Endothelial cell of umbilical vein (primary cell): ENCODE data around the gene FTO. TPM values are rescaled to one million over a fixed set of nuclear protein-coding genes. Genes with fewer than 3 reads are reported as not detected.

Experiments used
- BruUV-seq: library from RNA; stranded (reverse); fragments of 400-500 nt; replicated peaks from 2 replicates; lab custom pipeline; 2021; lab: Mats Ljungman, UMichigan
- CTCF ChIA-PET: fragments of 300-600, 350-600 bp; sonication (Branson Sonifier 250); formaldehyde crosslinking; loops from one replicate; lab custom pipeline; 2021; ENCODE audit warnings: antibody characterized with exemption, inconsistent platforms; lab: Charles Lee
- POLR2A ChIA-PET: fragments of 300-600, 350-600 bp; sonication (Branson Sonifier 250); formaldehyde crosslinking; loops from one replicate; lab custom pipeline; 2021; ENCODE audit warnings: antibody characterized with exemption, inconsistent platforms; lab: Charles Lee
- DNase-seq: peaks from one replicate; pipeline ENCODE4 v3.0.0-alpha.2; 2011; ENCODE audit warnings: low read depth, low spot score
- FAIRE-seq: peaks from 2 replicates; lab custom pipeline; 2011; peaks lifted over from hg19 to GRCh38; lab: Jason Lieb, UNC
- H2AFZ ChIP-seq: 2 replicates; pipeline ENCODE4 v1.6.0; 2012; ENCODE audit warnings: low read depth, low read length, control low read depth, inconsistent platforms
- H3K27ac ChIP-seq: 2 replicates; pipeline ENCODE4 v1.5.1; 2011; ENCODE audit warnings: low read depth, mild to moderate bottlenecking, control low read depth, low read length, moderate library complexity; ENCODE audit not compliant: insufficient read depth
- H3K27me3 ChIP-seq, 2 experiments: 2 replicates each; pipeline versions ENCODE4 v1.6.0 to v1.6.1; 2011; ENCODE audit warnings: low read length in 2 of 2, mixed read lengths in 1 of 2; ENCODE audit not compliant: control insufficient read depth in 2 of 2, insufficient read depth in 2 of 2
- H3K36me3 ChIP-seq, 2 experiments: 2 replicates in 1 of 2; 3 replicates in 1 of 2; pipeline ENCODE4 v1.5.1; 2011; ENCODE audit warnings: low read length in 2 of 2, mild to moderate bottlenecking in 1 of 2, moderate library complexity in 1 of 2; ENCODE audit not compliant: control insufficient read depth in 2 of 2, insufficient read depth in 2 of 2; ENCODE audit errors: extremely low read depth in 1 of 2
- H3K4me1 ChIP-seq: 3 replicates; pipeline ENCODE4 v1.5.1; 2011; ENCODE audit warnings: mild to moderate bottlenecking, low read length; ENCODE audit not compliant: control insufficient read depth, insufficient read depth; ENCODE audit errors: extremely low read depth
- H3K4me2 ChIP-seq: 2 replicates; pipeline ENCODE4 v1.6.1; 2011; ENCODE audit warnings: low read length, control low read depth, mixed read lengths; ENCODE audit not compliant: insufficient read depth
- H3K4me3 ChIP-seq, 3 experiments: fragments of 200-600 bp in 1 of 3; sonication (generic), shearing (Covaris generic) in 1 of 3; replicated peaks in 1 of 3; 2 replicates each; pipeline ENCODE4 v1.5.1; 2011 to 2016; ENCODE audit warnings: control low read depth in 3 of 3, low read length in 3 of 3, mild to moderate bottlenecking in 2 of 3, inconsistent platforms in 1 of 3, low read depth in 1 of 3, moderate library complexity in 1 of 3; ENCODE audit not compliant: insufficient read depth in 1 of 3
- H3K79me2 ChIP-seq: 2 replicates; pipeline ENCODE4 v1.6.0; 2012; ENCODE audit warnings: low read length, inconsistent platforms; ENCODE audit not compliant: control insufficient read depth, insufficient read depth
- H3K9ac ChIP-seq: replicated peaks from 2 replicates; pipeline ENCODE3; 2011; ENCODE audit warnings: low read length, control low read depth; ENCODE audit not compliant: insufficient read depth; ENCODE audit errors: extremely low read depth
- H3K9me1 ChIP-seq: replicated peaks from 3 replicates; pipeline ENCODE4 v1.6.0; 2011; ENCODE audit warnings: mild to moderate bottlenecking, low read length; ENCODE audit not compliant: control insufficient read depth, insufficient read depth; ENCODE audit errors: extremely low read depth
- H3K9me3 ChIP-seq: replicated peaks from 2 replicates; pipeline ENCODE4 v1.5.1; 2012; ENCODE audit warnings: low read length, inconsistent platforms; ENCODE audit not compliant: control insufficient read depth, insufficient read depth
- H4K20me1 ChIP-seq: replicated peaks from 2 replicates; pipeline ENCODE3; 2011; ENCODE audit warnings: mild to moderate bottlenecking, low read length; ENCODE audit not compliant: control insufficient read depth, insufficient read depth; ENCODE audit errors: extremely low read depth
- CTCF ChIP-seq, 2 donors: IDR thresholded peaks; 1 replicate in 1 of 2; 2 replicates in 1 of 2; pipeline ENCODE4 v1.5.1; 2011; ENCODE audit warnings: low read length in 2 of 2, mild to moderate bottlenecking in 2 of 2, moderate library complexity in 2 of 2, control low read depth in 1 of 2, inconsistent platforms in 1 of 2, low read depth in 1 of 2; ENCODE audit not compliant: insufficient read depth in 1 of 2; ENCODE audit errors: extremely low read depth in 1 of 2
- EZH2 ChIP-seq: IDR thresholded peaks from 2 replicates; pipeline ENCODE4 v1.6.1; 2012; ENCODE audit warnings: borderline replicate concordance, low read depth, mild to moderate bottlenecking, moderate library complexity, low read length, inconsistent platforms; ENCODE audit not compliant: severe bottlenecking
- FOS ChIP-seq: IDR thresholded peaks from 2 replicates; pipeline ENCODE4 v1.6.1; 2011; ENCODE audit warnings: mild to moderate bottlenecking, low read length, moderate library complexity, borderline replicate concordance; ENCODE audit not compliant: insufficient read depth
- GATA2 ChIP-seq: IDR thresholded peaks from 2 replicates; pipeline ENCODE4 v1.7.0; 2011; ENCODE audit warnings: low read depth, mild to moderate bottlenecking, moderate library complexity, mixed read lengths, low read length; ENCODE audit not compliant: insufficient read length, insufficient read depth
- JUN ChIP-seq: IDR thresholded peaks from 2 replicates; pipeline ENCODE4 v1.6.1; 2011; ENCODE audit warnings: borderline replicate concordance, low read depth; ENCODE audit not compliant: insufficient read length, insufficient read depth
- MYC ChIP-seq: IDR thresholded peaks from one replicate; pipeline ENCODE4 v1.6.1; 2011; ENCODE audit warnings: mild to moderate bottlenecking, low read depth, low read length
- POLR2A ChIP-seq: IDR thresholded peaks from 2 replicates; pipeline ENCODE4 v1.6.1; 2012; ENCODE audit warnings: low read depth, mild to moderate bottlenecking, control low read depth, low read length
- POLR2AphosphoS5 ChIP-seq: IDR thresholded peaks from 2 replicates; pipeline ENCODE4 v1.6.1; 2012; ENCODE audit warnings: low read depth, mild to moderate bottlenecking, control low read depth, low read length, moderate library complexity; ENCODE audit not compliant: insufficient read depth
- dilution Hi-C: fragments of 300-500 bp; cut with MboI; formaldehyde crosslinking; loops from one replicate; pipeline ENCODE4 v1.15.0; 2019; ENCODE audit warnings: low sequenced_read_pairs; ENCODE audit not compliant: extremely low pct_ligation_motif_present
- intact Hi-C: fragments of 100-400 bp; cut with micrococcal nuclease; formaldehyde crosslinking; loops from one replicate; pipeline ENCODE4 v1.10.0; 2022
- polyA plus RNA-seq, 4 experiments: library from polyadenylated mRNA; depleted of rRNA in 3 of 4; stranded (reverse) in 3 of 4; unstranded in 1 of 4; fragments of >200 nt; gene quantifications; 2 replicates each; pipeline versions ENCODE4 v1.2.1 to v1.2.3, GENCODE V29; 2011 to 2012; ENCODE audit warnings: missing spikeins in 1 of 4
- total RNA-seq: library from RNA; stranded (reverse); gene quantifications from 2 replicates; pipeline ENCODE4 v1.2.3, GENCODE V29; 2021
- TF ChIP-seq, protein P1 (sequence below): IDR thresholded peaks from 2 replicates; pipeline ENCODE4 v1.6.1; 2011; ENCODE audit not compliant: insufficient read depth, insufficient read length

The FTO gene
- total and polyA plus RNA-seq, 2 donors (not counting 3 experiments of a cell fraction or from before 2014, with no cell fraction given): 48.6 to 87.1 TPM

DNA sequence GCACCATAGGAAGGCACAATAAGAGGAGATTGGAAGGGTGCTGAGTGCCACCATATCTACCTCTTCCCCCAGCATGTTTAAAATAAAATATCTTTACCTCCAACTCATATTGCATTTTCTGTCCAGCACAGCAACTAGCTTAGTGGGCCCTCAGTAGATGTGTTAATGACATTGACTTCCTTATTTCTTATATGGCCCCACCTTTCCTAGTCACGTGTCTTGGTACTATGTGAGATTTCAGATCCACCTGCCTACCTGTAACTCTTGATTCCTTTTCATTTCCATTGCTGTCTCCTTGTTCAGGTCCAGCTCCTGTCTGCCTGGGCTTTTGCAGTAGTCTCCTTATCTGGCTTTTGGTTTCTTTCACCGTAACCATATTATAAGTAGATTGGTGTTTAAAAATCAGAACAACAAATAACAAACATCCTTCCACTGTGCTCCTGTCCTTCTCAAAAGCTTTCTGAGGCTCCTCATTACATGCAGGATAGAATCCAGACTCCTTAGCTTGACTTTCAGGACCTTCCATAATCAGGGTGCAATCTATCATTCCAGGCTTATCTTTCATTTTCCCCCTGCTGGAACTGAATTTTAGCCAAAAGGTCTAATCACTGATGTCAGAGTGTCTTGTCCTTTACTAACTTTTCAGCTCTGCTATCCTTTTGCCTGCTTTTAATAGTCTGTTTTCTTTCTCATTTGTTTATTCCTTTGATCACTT is 71.3 kb downstream of the FTO start:
- Histone ChIP-seq H3K4me1 (no peaks in the 10 kb centered on the region), H2AFZ (no peak overlapping the region), H3K36me3 (no peaks in the 10 kb centered on the region), H3K9ac (no peak overlapping the region), H3K9me1 (no peaks in the 10 kb centered on the region), H3K4me2 (no peak overlapping the region), H3K27me3 (no peaks in the 10 kb centered on the region), H3K79me2 (peaks cover 21% of the 10 kb centered on the region), H3K4me3 (no peak overlapping the region), H3K9me3 (no peaks in the 10 kb centered on the region), H4K20me1 (no peaks in the 10 kb centered on the region), H3K27ac (no peak overlapping the region)
- intact Hi-C loops: no loop called here
- no peak for TF ChIP-seq POLR2A
- TF ChIP-seq CTCF (IDR thresholded peaks at IDR 0.05; ENCODE audit: extremely low read depth in 1 of 2, insufficient read depth in 1 of 2, low read depth in 1 of 2, low read length in 2 of 2): no peak
- no peak for TF ChIP-seq FOS
- no peak for TF ChIP-seq POLR2AphosphoS5
- no peak for TF ChIP-seq JUN
- TF ChIP-seq GATA2: no peak
- TF ChIP-seq, protein P1, sequence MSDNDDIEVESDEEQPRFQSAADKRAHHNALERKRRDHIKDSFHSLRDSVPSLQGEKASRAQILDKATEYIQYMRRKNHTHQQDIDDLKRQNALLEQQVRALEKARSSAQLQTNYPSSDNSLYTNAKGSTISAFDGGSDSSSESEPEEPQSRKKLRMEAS: no peak
- TF ChIP-seq MYC: no peak
- no peak for TF ChIP-seq EZH2
- no peak for DNase-seq
- POLR2A ChIA-PET: no interaction called here
- no peak for FAIRE-seq
- dilution Hi-C loops: no loop called here
- CTCF ChIA-PET: interaction anchor here (0.8 to 5.6 kb wide), 6 partner anchors 9 to 1482 kb away, joined by 3 to 36 read pairs (median 8); no protein-coding TSS in a partner anchor
- no TSS peak for BruUV-seq
